ENCODE measurements around the gene TNK1.

Gene TNK1

GRCh38 chr17:7389924-7390910 is 9.3 kb downstream of the TNK1 start:
- DNase-seq (ENCODE audit: low spot score) (no peak), FAIRE-seq (no peak)

DNA sequence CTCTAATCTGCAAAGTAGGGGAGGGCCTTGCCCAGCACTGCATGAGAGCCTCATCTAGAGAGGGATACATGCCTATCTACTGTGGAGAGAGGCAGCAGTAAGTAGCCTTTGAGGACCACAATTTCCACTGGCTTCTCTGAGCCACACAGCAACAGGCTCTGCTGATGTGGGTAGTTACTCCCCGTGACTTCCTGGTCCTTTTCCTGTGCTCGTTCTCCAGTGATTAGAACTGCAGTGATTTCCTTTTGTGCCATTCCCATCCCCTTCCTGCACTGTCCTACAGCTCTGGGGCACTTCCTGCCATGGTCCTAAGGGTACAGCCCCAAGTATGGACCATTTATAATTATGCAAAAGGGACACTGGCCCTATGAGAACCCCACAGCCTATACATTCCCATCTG is 10.4 kb downstream of the TNK1 start:
- no peak for FAIRE-seq
- no peak for DNase-seq (ENCODE audit: low spot score)

DNA sequence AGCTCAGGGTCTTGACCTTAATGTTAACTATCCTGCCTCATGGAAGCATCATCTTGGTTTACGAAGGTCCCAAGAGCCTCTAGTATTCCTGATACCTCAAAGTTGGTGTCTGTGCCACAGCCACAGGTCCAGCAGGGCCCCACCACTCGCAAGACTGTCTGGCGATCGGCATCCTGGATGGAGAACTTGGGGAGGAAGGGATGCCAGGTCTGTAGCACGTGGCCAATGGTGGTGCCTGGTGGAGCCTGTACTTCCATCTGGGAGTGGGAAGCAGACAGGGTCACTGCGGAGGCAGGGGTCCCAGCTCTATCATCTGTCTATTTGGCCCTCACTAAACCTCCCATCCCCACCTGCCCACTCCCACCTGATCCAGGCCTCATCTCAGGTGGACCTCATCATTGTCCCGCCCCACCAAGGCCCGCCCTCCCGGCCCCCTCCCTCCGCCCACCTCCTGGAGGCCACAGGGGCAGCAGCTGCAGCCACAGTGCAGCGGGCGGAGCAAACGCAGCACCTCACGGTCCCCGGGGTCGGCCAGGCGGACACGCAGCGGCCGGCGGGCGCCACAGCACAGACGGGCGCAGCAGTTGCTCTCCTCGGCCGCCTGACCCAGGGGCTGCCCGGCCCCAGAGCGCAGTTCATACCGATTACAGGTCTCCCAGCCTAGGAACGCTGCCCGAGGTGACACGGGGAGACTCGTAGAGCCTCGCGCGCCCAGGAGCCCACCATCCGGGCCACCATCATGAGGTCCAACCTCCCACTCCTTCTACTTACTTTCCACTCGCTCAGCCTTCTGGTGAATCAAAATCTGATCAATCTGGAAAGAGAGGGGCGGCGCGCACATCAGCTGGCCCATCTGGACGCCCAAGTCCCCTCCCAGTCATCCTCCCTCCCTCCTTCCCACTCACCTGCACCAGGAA is 12.1 kb downstream of the TNK1 start:
- FAIRE-seq (no peak), DNase-seq (ENCODE audit: low spot score) (no peak)

GRCh38 chr17:7393613-7394451 is 12.9 kb downstream of the TNK1 start:
- FAIRE-seq (no peak), DNase-seq (ENCODE audit: low spot score) (no peak)

DNA sequence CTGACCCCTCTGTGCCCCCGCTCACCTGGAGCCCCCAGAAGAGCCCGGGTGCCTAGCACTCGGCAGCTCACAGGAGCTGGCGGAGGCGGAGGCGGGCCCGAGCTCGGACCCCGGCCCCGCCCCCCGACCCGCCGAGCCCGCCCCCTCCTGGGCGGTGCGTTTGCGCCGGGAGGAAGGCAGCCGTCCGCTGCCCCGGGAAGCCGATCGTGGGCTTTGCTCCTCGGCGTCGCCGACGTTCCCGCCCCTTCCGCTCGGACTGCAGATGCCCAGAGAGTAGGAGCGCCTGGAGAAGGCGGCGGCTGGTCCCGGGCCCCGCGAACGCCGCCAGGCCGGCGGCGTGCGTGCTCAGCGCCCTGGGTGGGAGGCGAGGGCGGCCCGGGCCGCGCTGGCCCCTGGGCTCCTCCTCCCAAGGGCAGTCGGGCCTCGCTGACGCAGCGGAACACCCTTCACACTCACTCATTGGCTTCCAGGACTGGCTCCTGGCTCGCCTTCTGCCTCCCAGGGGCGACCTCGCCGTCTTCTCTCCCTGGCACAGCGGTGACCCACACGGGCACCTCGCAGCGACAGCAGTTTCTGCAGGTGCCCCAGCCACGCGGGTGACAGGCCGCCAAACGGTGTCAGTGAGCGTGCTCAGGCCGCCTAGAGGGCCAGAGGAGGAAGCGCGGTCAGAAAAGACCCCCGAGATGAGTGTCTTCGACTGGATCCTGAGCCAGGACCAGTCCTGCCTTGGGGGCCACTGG is 13.7 kb downstream of the TNK1 start, which contains the start of gene PLSCR3:
PLSCR3 (minus strand) TSS at position 74 of the 740 bp plus-strand sequence. CDS start 415 bp downstream, outside the sequence.
- peak; percentile 88 for DNase-seq (ENCODE audit: low spot score)
- no peak for FAIRE-seq

DNA sequence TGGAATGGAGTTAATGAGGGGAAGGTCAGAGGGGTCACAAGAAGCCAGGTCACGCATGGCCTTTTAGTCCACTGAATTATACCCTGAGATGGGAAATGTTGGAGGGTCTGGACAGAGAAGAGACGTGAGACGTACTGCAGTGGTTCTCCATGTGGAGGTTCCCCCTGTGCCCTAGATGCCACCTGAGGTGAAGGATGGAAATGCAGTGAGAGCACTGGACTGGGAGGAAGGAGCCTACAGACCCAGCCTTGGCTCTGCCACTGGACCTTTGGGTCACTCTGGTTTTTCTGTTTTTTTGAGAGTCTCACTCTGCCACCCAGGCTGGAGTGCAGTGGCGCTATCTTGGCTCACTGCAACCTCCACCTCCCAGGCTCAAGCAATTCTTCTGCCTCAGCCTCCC is 15.3 kb downstream of the TNK1 start:
- FAIRE-seq, result no peak

GRCh38 chr17:7398612-7399011 is 17.7 kb downstream of the TNK1 start:
- FAIRE-seq (no peak), DNase-seq (ENCODE audit: low spot score) (no peak)

More for the DNA sequence above, 15.3 kb downstream of the TNK1 start:
- no peak for DNase-seq (ENCODE audit: low spot score)

GRCh38 chr17:7403043-7403726 is 22.3 kb downstream of the TNK1 start:
- no peak for DNase-seq (ENCODE audit: low spot score)
- FAIRE-seq, result no peak

DNA sequence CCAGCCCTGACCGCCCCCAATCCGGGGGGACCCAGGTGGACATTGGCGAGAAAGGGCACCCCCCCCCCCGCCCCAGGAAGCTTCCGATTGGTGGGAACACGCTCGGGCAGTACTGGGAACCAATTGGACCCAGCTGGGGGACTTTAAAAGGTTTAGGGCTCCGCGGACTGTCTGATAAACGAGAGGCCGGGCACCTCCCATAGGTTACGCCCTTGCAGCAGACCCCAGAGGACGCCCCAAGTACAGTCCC is 22.8 kb downstream of the TNK1 start:
- DNase-seq (ENCODE audit: low spot score) (peak; percentile 56), FAIRE-seq (no peak)

- DNase-seq (ENCODE audit: low spot score), result peak; percentile 89
- FAIRE-seq, result peak; percentile 61
Observed at GRCh38 chr17:7403977-7404736, 23.3 kb downstream of the TNK1 start, which contains the start of gene TMEM256. Gene TMEM256 (minus strand): TSS chr17:7404097. CDS start chr17:7404084, 13 bp downstream.

DNA sequence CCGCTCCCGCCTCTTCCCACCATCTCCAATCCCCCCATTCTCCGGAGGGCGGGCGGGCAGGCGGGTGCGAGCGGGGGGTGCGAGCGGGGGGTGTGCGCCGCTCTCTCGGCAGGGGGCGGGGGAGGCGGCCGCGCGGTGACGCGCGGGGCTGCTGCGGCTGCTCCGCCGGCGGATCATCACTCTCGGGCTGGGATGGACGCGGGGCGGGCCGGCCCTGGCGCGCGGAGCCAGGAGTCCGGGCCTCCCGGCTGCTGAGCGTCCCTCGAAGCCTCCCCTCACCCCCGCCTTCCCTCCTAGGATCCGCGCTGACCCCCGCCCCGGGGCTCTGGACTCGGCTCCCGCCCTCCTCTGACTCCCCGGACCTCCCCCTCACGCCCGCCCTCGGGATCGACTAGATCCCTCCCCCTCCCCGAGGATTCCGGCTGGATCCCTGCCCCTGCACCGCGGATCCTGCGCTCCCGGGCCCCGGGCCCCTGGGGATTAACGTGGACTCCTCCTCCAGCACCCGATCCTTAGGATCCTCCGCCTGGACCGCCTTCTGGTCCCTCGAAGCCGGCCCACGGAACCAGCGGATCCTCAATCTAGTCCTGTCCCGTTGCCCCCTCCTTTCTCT is 24.0 kb downstream of the TNK1 start:
- no peak for FAIRE-seq
- peak; percentile 66 for DNase-seq (ENCODE audit: low spot score)

DNA sequence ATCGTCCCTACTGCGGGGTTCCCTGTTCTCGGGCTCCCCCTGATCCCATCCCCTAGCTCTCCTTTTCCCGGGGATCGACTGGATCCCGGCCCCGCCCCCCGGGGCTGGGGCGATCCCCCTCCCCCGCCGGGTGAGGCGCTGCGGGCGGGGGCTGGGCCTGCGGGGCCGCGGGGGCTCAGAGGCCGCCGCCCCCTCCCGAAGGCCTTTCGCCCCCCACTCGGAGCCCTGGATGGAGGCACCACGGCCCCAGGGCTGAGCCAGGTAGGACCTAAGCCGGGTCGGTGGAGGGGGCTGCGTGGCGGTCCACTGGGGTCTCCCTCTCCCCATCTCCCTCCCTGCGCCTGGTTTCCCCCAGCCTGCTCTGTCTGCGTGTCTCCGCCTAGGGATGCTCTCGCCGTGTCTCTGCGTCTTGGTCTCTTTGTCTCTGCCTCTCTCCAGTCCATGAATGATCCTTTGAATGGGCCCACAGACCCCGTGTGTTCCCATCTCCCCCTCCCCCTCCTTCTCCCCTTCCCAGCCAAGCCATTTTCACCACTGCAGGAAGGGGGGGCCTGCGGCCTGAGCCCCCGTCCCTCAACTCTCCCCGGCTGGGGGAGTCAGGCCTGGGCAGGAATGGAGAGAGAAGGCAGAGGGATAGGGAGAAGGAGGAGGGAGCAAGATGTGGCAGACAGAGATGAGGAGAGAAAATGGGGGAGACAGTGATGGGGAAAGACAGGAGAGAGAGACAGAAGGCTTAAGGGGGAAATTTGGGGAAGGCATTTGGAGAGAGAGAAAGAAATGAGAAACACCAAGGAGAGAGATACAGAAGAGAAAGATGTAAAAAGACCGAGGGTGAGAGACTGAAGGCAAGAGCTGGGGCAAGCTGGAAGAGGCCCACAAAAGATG is 24.7 kb downstream of the TNK1 start:
- FAIRE-seq (no peak), DNase-seq (ENCODE audit: low spot score) (peak; percentile 25)

DNA sequence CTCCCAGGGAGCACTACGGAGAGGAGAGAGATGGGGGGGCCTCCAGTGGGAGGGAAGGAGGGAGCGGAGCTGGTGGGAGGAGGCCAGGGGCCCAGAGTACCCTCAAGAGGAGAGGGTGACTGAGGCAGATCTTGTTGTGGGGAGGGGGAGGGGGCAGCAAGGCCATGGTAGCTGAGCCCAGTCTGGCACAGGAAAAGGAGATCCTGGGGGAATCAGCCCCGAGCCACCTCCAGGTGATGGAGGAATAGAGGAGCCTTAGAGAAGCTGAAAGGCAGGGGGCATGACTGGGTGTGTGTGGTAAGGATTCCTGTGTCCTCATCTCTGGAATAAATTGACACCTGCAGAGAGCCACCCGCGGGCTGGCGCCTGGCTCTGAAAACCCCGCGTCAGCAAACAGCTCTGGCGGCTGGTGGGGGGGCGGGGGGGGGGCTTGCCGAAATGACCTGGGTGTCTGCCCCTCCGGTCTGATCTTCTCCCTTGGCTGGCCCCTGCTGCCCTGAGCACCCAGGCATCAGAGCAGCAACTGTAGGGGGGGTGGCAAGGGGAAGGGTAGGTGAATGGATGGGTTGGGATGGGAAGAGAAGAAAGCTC is 25.4 kb downstream of the TNK1 start:
- DNase-seq (ENCODE audit: low spot score) (no peak), FAIRE-seq (no peak)

DNA sequence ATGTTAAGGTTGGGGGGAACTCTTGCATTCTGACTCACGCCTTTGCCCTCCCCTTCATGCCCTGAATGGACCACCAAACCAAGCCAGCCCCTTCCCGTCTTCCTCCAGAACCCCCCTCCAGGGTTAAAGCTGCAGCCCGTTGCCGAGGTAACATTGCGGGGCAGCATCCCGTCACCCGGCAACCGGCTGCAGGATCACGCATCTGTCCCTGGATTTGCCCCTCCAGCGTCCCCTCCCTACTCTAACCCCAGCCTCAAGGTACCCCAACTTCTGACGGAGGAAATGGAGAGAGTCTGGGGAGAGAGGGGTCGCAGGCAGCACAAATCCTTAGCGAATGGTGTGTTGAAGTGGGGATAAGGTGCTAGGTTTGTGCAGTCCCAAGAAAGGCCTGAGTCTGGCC is 26.2 kb downstream of the TNK1 start:
- no peak for FAIRE-seq

GRCh38 chr17:7407485-7408251 is 26.8 kb downstream of the TNK1 start, which contains the start of gene NLGN2:
Gene NLGN2 (plus strand): TSS chr17:7407845. CDS start chr17:7408256, 411 bp downstream.
- FAIRE-seq (no peak), DNase-seq (ENCODE audit: low spot score) (no peak)

More for the DNA sequence above, 26.2 kb downstream of the TNK1 start:
- no peak for DNase-seq (ENCODE audit: low spot score)

GRCh38 chr17:7408252-7408727 is 27.4 kb downstream of the TNK1 start:
- no peak for DNase-seq (ENCODE audit: low spot score)
- FAIRE-seq, result no peak
